Smooth muscle cell (in vitro differentiated cells): ENCODE measurements around the gene RMDN2. TPM values are rescaled to one million over a fixed set of nuclear protein-coding genes. Genes with fewer than 3 reads are reported as not detected.

Source experiments
- DNase-seq: peaks from one replicate; lab custom pipeline; 2025; ENCODE audit not compliant: unreplicated experiment; lab: John Stamatoyannopoulos, UW
- H2AFZ ChIP-seq: fragments of 200-600 bp; sonication (generic); 2 replicates; pipeline ENCODE4 v1.6.0; 2016; ENCODE audit warnings: antibody characterized with exemption, low read depth, mild to moderate bottlenecking
- H3F3A ChIP-seq: fragments of 200-600 bp; sonication (generic); 2 replicates; pipeline ENCODE4 v1.6.0; 2017; ENCODE audit warnings: antibody characterized with exemption, low read depth
- H3K27ac ChIP-seq: fragments of 200-600 bp; sonication (generic); 2 replicates; pipeline ENCODE4 v1.5.1; 2016; ENCODE audit warnings: low read depth, mild to moderate bottlenecking
- H3K27me3 ChIP-seq: fragments of 200-600 bp; sonication (generic); 2 replicates; pipeline ENCODE4 v1.6.1; 2016; ENCODE audit warnings: low read depth, mild to moderate bottlenecking
- H3K36me3 ChIP-seq: fragments of 200-600 bp; sonication (generic); 2 replicates; pipeline ENCODE4 v1.5.1; 2016; ENCODE audit warnings: low read depth
- H3K4me1 ChIP-seq: fragments of 200-600 bp; sonication (generic); 2 replicates; pipeline ENCODE4 v1.5.1; 2016; ENCODE audit warnings: low read depth
- H3K4me2 ChIP-seq: fragments of 200-600 bp; sonication (generic); 2 replicates; pipeline ENCODE4 v1.6.0; 2016; ENCODE audit warnings: mild to moderate bottlenecking
- H3K4me3 ChIP-seq: fragments of 200-600 bp; sonication (generic); 2 replicates; pipeline ENCODE4 v1.5.1; 2016; ENCODE audit warnings: mild to moderate bottlenecking
- H3K79me2 ChIP-seq: fragments of 200-600 bp; sonication (generic); 2 replicates; pipeline ENCODE4 v1.6.0; 2016; ENCODE audit warnings: low read depth, mild to moderate bottlenecking
- H3K9ac ChIP-seq: fragments of 200-600 bp; sonication (generic); 2 replicates; pipeline ENCODE4 v1.6.0; 2016; ENCODE audit warnings: low read depth
- H3K9me3 ChIP-seq: fragments of 200-600 bp; sonication (generic); replicated peaks from 2 replicates; pipeline ENCODE4 v1.5.1; 2016; ENCODE audit warnings: low read depth
- H4K20me1 ChIP-seq: fragments of 200-600 bp; sonication (generic); 2 replicates; pipeline ENCODE4 v1.6.0; 2016; ENCODE audit warnings: low read depth
- CTCF ChIP-seq: fragments of 200-600 bp; sonication (generic); IDR thresholded peaks from 2 replicates; pipeline ENCODE4 v1.5.1; 2017; ENCODE audit warnings: borderline replicate concordance, mild to moderate bottlenecking, antibody characterized with exemption; ENCODE audit not compliant: insufficient read depth, poor library complexity, severe bottlenecking
- WGBS: methylation state at CpG from one replicate; pipeline ENCODE4 v1.1.7; 2016; ENCODE audit warnings: low lambda C conversion rate; 5-methylcytosine and 5-hydroxymethylcytosine counted together
- polyA plus RNA-seq: library from polyadenylated mRNA; unstranded; fragments of >200 nt; fragmentation: Nextera tagmentation; extraction: Ambion mirVana; gene quantifications from 2 replicates; pipeline ENCODE4 v1.2.1, GENCODE V29; 2016
- total RNA-seq: library from RNA; depleted of rRNA; stranded (reverse); fragments of >200 nt; gene quantifications from 2 replicates; pipeline ENCODE4 v1.2.3, GENCODE V29; 2014

The RMDN2 gene
- 4.3 and 5.6 TPM in 2 replicates for total RNA-seq
- 3.6 and 5.0 TPM in 2 replicates for polyA plus RNA-seq

- Histone ChIP-seq H3F3A (no peaks in the 10 kb centered on the region), H4K20me1 (no peaks in the 10 kb centered on the region), H3K27me3 (no peaks in the 10 kb centered on the region), H3K9ac (peak within 1 kb of the TSS; percentile 58), H3K4me1 (peaks cover 6% of the 10 kb centered on the region), H2AFZ (peak within 1 kb of the TSS; percentile 99), H3K79me2 (no peaks in the 10 kb centered on the region), H3K9me3 (no peaks in the 10 kb centered on the region), H3K36me3 (no peaks in the 10 kb centered on the region), H3K27ac (peak within 1 kb of the TSS; percentile 76), H3K4me3 (peak within 1 kb of the TSS; percentile 83), H3K4me2 (peak within 1 kb of the TSS; percentile 91)
- peak; percentile 72 for DNase-seq
- 1% methylated on average over 66 of the region's 79 CpGs for WGBS
- no peak for TF ChIP-seq CTCF
These were observed at the start of gene RMDN2 for GRCh38 chr2:37925063-37925897. RMDN2 (plus strand) TSS chr2:37925287; CDS start chr2:37929278, 3,991 bp downstream.

GRCh38 chr2:37875403-37875906 lies 49.6 kb upstream of the RMDN2 start:
- Histone ChIP-seq H3K36me3 (no peaks in the 10 kb centered on the region), H3K9me3 (no peaks in the 10 kb centered on the region), H3K9ac (no peak overlapping the region), H2AFZ (peak overlapping the region; percentile 75), H3K4me3 (no peak overlapping the region), H3K4me2 (peak overlapping the region; percentile 44), H3K27ac (no peak overlapping the region), H3K4me1 (peaks cover 15% of the 10 kb centered on the region), H3F3A (peaks cover 15% of the 10 kb centered on the region), H4K20me1 (no peaks in the 10 kb centered on the region), H3K27me3 (peaks cover 10% of the 10 kb centered on the region), H3K79me2 (no peaks in the 10 kb centered on the region)
- TF ChIP-seq CTCF, result no peak
- no peak for DNase-seq
- WGBS, result 32% methylated on average over 15 of the region's 15 CpGs

- no peak for DNase-seq
- Histone ChIP-seq H3F3A (peaks cover 10% of the 10 kb centered on the region), H3K4me3 (no peak overlapping the region), H4K20me1 (no peaks in the 10 kb centered on the region), H3K27ac (no peak overlapping the region), H2AFZ (no peak overlapping the region), H3K36me3 (no peaks in the 10 kb centered on the region), H3K79me2 (no peaks in the 10 kb centered on the region), H3K4me2 (no peak overlapping the region), H3K27me3 (peaks cover 17% of the 10 kb centered on the region), H3K9me3 (no peaks in the 10 kb centered on the region), H3K9ac (no peak overlapping the region), H3K4me1 (peaks cover 8% of the 10 kb centered on the region)
- TF ChIP-seq CTCF, result no peak
- 80% methylated on average over 9 of the region's 9 CpGs for WGBS
These were observed 48.9 kb upstream of the RMDN2 start for GRCh38 chr2:37876227-37876626.
